GM06990 (cell line): ENCODE results near the gene IL6.

Experiments
- DNase-seq: peaks from one replicate; pipeline ENCODE4 v3.0.0-alpha.2; 2011; ENCODE audit not compliant: insufficient read length; ENCODE audit errors: extremely low read depth
- H3K27me3 ChIP-seq: replicated peaks from 2 replicates; pipeline ENCODE4 v1.6.0; 2011; ENCODE audit warnings: low read length; ENCODE audit not compliant: control insufficient read depth, insufficient read depth
- H3K36me3 ChIP-seq: 2 replicates; pipeline ENCODE4 v1.5.1; 2011; ENCODE audit warnings: low read length; ENCODE audit not compliant: control insufficient read depth, insufficient read depth
- H3K4me3 ChIP-seq: replicated peaks from 2 replicates; pipeline ENCODE4 v1.5.1; 2011; ENCODE audit warnings: low read depth, mild to moderate bottlenecking, control low read depth, low read length
- TF ChIP-seq, protein P1 (sequence below): IDR thresholded peaks from 2 replicates; pipeline ENCODE4 v1.5.1; 2011; ENCODE audit warnings: low read length, control low read depth, mild to moderate bottlenecking, inconsistent platforms; ENCODE audit not compliant: insufficient read depth, poor library complexity, severe bottlenecking

Gene IL6

DNA sequence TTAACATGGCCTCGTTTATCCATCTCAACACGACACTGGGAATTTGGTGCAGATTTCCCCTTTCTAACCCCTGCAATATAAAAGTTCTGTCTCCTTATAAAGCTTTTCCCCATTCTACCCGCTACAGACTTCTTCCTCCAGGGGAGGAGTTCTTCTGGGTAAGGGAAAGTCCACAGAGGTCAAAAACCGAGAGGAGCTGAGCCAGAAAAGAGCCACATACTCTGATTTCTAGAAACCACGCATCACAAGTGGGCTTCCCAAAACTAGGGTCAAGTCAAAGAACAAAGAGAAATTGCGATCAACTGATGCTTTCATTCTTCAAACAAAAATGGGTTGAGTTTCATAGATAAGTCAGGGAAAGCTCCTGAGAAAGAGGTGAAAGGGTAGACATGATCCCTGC, 6.8 kb downstream of the IL6 start:
- no peaks in the 10 kb centered on the region for H3K36me3 ChIP-seq
- TF ChIP-seq, protein P1, sequence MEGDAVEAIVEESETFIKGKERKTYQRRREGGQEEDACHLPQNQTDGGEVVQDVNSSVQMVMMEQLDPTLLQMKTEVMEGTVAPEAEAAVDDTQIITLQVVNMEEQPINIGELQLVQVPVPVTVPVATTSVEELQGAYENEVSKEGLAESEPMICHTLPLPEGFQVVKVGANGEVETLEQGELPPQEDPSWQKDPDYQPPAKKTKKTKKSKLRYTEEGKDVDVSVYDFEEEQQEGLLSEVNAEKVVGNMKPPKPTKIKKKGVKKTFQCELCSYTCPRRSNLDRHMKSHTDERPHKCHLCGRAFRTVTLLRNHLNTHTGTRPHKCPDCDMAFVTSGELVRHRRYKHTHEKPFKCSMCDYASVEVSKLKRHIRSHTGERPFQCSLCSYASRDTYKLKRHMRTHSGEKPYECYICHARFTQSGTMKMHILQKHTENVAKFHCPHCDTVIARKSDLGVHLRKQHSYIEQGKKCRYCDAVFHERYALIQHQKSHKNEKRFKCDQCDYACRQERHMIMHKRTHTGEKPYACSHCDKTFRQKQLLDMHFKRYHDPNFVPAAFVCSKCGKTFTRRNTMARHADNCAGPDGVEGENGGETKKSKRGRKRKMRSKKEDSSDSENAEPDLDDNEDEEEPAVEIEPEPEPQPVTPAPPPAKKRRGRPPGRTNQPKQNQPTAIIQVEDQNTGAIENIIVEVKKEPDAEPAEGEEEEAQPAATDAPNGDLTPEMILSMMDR, result no peak
- no peaks in the 10 kb centered on the region for H3K27me3 ChIP-seq
- H3K4me3 ChIP-seq, result no peak overlapping the region
- no peak for DNase-seq

DNA sequence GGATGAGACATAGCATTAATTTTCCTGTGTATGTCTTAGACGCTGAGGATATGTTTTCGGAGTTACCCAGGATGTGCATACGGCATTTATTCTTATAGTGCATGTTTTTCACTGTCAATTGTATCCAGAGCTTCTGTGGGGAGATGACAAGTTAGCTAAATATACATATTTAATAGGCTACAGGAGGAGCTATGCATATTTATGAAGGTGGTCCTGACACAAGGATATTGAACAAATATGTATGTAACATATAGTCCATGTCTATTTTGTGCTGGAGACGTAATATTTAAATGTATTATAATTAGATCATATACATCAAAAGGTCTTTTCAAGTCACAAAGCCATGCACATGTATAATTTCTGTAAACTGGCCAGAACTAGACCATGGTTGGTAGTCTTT, 16.0 kb downstream of the IL6 start:
- no peaks in the 10 kb centered on the region for H3K27me3 ChIP-seq
- TF ChIP-seq, protein P1, result no peak
- H3K4me3 ChIP-seq, result no peak overlapping the region
- DNase-seq, result no peak
- H3K36me3 ChIP-seq, result no peaks in the 10 kb centered on the region

DNA sequence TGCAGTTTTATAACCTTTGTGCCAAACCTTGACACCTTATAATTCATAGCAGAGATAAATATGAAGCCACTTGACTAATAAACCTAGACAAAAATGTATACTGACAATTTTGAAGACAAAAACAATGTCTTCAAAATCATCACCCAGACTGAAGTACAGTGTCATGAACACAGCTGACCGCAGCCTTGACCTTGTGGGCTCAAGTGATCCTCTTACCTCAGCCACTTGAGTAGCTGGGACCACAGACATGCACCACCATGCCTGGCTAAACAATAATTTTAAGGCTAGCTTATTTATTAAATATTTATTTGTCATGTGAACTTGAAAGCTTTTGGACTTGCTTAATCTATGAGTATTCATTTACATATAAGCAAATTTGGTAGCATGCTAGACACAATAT, 24.3 kb downstream of the IL6 start:
- TF ChIP-seq, protein P1, result no peak
- H3K27me3 ChIP-seq, result no peaks in the 10 kb centered on the region
- H3K4me3 ChIP-seq, result no peak overlapping the region
- no peaks in the 10 kb centered on the region for H3K36me3 ChIP-seq
- DNase-seq, result no peak

DNA sequence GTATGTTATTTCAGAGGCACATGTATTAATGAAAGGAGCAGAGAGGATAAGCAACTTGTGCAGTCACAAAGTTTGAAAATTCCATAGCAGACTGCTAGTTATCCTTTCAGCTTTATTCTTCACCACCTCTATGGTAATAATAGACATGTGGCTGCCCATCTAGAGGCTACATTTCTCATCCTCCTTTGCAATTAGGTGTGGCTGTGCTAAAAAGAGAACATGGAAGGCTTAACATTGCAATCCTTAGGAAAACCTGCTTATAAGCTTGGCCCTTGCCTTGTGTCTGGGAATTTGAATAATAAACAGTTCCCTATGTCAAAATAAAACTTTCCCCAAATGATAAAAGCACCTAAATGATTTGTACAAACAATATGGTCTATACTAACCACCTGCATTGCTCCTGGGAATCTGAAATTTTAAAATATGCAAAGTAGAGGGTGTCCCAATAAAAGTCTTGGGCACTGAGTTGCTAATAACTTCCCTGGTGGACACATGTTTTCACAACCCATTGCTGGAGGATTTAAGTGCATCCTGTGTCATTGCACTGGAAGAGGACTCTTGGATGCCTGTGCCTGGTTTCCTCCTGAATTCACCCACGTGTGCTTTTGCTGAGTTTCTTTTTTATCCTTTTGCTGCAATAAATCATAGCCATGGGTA, 30.5 kb downstream of the IL6 start:
- no peaks in the 10 kb centered on the region for H3K27me3 ChIP-seq
- H3K4me3 ChIP-seq, result no peak overlapping the region
- no peaks in the 10 kb centered on the region for H3K36me3 ChIP-seq
- DNase-seq, result no peak
- TF ChIP-seq, protein P1, result no peak

DNA sequence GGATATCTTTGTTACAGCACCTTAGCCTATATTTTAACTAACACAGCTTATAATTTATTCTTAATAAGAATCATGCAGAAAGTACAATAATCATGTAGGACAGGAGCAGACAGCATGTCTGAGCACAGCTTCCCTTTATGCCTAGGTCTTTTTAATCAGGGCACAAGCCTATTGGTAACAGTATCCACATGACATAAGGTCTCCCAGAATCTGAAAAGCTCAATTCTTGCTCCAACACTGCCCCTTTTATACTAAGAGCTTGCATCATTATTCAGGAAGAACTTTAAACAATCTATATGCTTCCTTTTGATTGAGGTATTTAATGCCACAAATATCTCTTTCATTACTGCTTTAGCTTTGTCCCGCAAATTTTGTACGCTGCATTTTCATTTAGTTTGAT, 31.6 kb downstream of the IL6 start:
- no peak for DNase-seq

DNA sequence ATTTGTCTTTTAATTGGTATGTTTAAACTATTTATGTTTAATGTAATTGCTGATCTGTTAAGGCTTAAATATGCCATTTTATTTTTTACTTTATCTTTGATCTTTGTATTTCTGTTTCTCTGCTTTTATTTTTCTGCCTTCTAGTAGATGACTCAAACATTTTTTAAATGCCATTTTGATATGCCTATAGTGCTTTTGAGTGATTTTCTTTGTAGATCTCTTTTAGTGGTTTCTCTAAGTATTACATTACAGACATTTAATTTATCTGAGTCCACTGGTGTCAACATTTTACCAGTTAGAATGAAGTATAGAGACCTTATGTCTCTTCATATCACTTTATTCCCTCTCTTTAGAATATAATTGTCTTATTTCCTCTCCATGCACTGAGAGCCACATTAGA, 32.7 kb downstream of the IL6 start:
- no peak for DNase-seq
- TF ChIP-seq, protein P1, result no peak
- Histone ChIP-seq H3K4me3 (no peak overlapping the region), H3K27me3 (no peaks in the 10 kb centered on the region), H3K36me3 (no peaks in the 10 kb centered on the region)

More for the DNA sequence above, 31.6 kb downstream of the IL6 start:
- no peaks in the 10 kb centered on the region for H3K27me3 ChIP-seq
- no peaks in the 10 kb centered on the region for H3K36me3 ChIP-seq
- no peak overlapping the region for H3K4me3 ChIP-seq
- TF ChIP-seq, protein P1, result no peak
